ENCODE results near the gene FAM131B. TPM values are rescaled to one million over a fixed set of nuclear protein-coding genes. Genes with fewer than 3 reads are reported as not detected.

The FAM131B gene
- total RNA-seq, 1 donor from 2014 or later, result 0.51 TPM

GRCh38 chr7:143321242-143321641 is 41.3 kb downstream of the FAM131B start:
- no peak for DNase-seq

- no peak for DNase-seq
Observed at GRCh38 chr7:143320620-143321019, 41.9 kb downstream of the FAM131B start.

- DNase-seq, result no peak
Observed at GRCh38 chr7:143318661-143319060, 43.9 kb downstream of the FAM131B start.

GRCh38 chr7:143316492-143316891 is 46.0 kb downstream of the FAM131B start:
- DNase-seq, result no peak

- no peak for DNase-seq
Observed at GRCh38 chr7:143315776-143316175, 46.7 kb downstream of the FAM131B start, which contains the start of gene CLCN1. Gene CLCN1 (plus strand): TSS chr7:143316111. CDS start chr7:143316213, 102 bp downstream.

- DNase-seq, result no peak
Observed at GRCh38 chr7:143314127-143314526, 48.4 kb downstream of the FAM131B start.

GRCh38 chr7:143308632-143309031 is 53.9 kb downstream of the FAM131B start:
- DNase-seq, result no peak

GRCh38 chr7:143305423-143306070 is 57.0 kb downstream of the FAM131B start:
- DNase-seq, result peak; percentile 80

- DNase-seq, result no peak
Observed at GRCh38 chr7:143304938-143305337, 57.6 kb downstream of the FAM131B start.

- DNase-seq, result no peak
Observed at GRCh38 chr7:143303733-143304132, 58.8 kb downstream of the FAM131B start.

Other genes with a start within 250 kb of the FAM131B start
- not detected in 2 replicates for gene PIP, start 230.6 kb downstream of the FAM131B start, total RNA-seq
- gene TAS2R39, start 179.3 kb downstream of the FAM131B start, total RNA-seq, result not detected in 2 replicates
- not detected in 2 replicates for gene TAS2R40, start 140.7 kb downstream of the FAM131B start, total RNA-seq
- 110 and 112 TPM in 2 replicates for gene GSTK1, start 99.3 kb downstream of the FAM131B start, total RNA-seq
- 0.14 and 0.17 TPM in 2 replicates for gene TMEM139, start 77.8 kb downstream of the FAM131B start, total RNA-seq
- gene CASP2, start 74.4 kb downstream of the FAM131B start, total RNA-seq, result 12.8 and 30.2 TPM in 2 replicates
- gene CLCN1, start 46.6 kb downstream of the FAM131B start, total RNA-seq, result not detected in 2 replicates
- 26.2 and 57.2 TPM in 2 replicates for gene ZYX, start 18.6 kb upstream of the FAM131B start, total RNA-seq
- 0.09 TPM in 1 of 2 replicates, not detected in the other for gene EPHA1, start 46.1 kb upstream of the FAM131B start, total RNA-seq
- not detected in 2 replicates for gene TAS2R60, start 80.7 kb upstream of the FAM131B start, total RNA-seq
- gene TAS2R41, start 115.2 kb upstream of the FAM131B start, total RNA-seq, result not detected in 2 replicates
- gene CTAGE15, start 209.1 kb upstream of the FAM131B start, total RNA-seq, result not detected in 2 replicates